ENCODE results near the gene CD160.

The CD160 gene

DNA sequence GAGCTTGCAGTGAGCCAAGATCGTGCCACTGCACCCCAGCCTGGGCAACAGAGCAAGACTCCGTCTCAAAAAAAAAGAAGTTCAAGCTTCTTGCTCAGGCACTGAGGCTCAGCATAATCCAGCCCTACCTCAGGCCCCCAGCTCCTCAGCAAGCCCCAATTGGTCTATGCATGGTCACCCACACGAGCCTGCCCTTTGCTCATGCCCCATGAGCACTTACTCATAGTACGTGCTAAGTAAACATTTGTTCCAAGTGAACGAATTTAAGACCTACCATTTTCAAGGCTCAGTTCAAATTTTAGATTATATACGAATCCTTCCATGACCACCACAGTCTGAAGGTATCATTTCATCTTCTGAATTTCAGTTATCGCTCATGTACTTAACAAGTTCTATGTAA lies 16.5 kb upstream of the CD160 start:
- Histone ChIP-seq H3K4me1 (ENCODE audit: insufficient read depth, poor library complexity, severe bottlenecking) (peaks cover 15% of the 10 kb centered on the region), H3K4me3 (ENCODE audit: severe bottlenecking) (no peak overlapping the region), H3K27ac (ENCODE audit: poor library complexity, severe bottlenecking) (no peak overlapping the region), H3K27me3 (ENCODE audit: insufficient read depth, poor library complexity, severe bottlenecking) (no peaks in the 10 kb centered on the region), H3K36me3 (ENCODE audit: low read depth) (no peaks in the 10 kb centered on the region), H3K9me3 (ENCODE audit: severe bottlenecking) (no peaks in the 10 kb centered on the region)
- TF ChIP-seq, protein P1, sequence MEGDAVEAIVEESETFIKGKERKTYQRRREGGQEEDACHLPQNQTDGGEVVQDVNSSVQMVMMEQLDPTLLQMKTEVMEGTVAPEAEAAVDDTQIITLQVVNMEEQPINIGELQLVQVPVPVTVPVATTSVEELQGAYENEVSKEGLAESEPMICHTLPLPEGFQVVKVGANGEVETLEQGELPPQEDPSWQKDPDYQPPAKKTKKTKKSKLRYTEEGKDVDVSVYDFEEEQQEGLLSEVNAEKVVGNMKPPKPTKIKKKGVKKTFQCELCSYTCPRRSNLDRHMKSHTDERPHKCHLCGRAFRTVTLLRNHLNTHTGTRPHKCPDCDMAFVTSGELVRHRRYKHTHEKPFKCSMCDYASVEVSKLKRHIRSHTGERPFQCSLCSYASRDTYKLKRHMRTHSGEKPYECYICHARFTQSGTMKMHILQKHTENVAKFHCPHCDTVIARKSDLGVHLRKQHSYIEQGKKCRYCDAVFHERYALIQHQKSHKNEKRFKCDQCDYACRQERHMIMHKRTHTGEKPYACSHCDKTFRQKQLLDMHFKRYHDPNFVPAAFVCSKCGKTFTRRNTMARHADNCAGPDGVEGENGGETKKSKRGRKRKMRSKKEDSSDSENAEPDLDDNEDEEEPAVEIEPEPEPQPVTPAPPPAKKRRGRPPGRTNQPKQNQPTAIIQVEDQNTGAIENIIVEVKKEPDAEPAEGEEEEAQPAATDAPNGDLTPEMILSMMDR (IDR thresholded peaks at IDR 0.05; ENCODE audit: poor library complexity, severe bottlenecking), result no peak
- no peak for DNase-seq (ENCODE audit: low spot score)
- no peak for ATAC-seq (ENCODE audit: low read depth)

DNA sequence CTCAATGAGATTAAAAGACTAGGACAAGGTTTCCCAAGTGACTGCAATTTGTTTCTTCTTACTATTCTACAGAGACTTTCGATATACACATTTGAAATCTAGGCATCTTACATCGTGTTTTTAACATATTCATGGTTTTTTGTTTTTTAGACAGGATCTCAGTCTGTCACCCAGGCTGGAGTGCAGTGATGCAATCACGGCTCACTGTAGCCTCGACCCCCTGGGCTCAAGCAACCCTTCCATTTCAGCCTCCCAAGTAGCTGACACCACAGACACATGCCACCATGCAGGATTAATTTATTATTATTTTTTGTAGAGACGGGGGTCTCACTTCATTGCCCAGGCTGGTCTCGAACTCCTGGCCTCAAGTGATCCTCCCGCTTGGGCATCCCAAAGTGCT lies 13.7 kb upstream of the CD160 start:
- no peaks in the 10 kb centered on the region for H3K9me3 ChIP-seq (ENCODE audit: severe bottlenecking)
- DNase-seq (ENCODE audit: low spot score) (no peak), ATAC-seq (ENCODE audit: low read depth) (no peak)
- TF ChIP-seq, protein P1 (IDR thresholded peaks at IDR 0.05; ENCODE audit: poor library complexity, severe bottlenecking), result no peak
- peaks cover 15% of the 10 kb centered on the region for H3K4me1 ChIP-seq (ENCODE audit: insufficient read depth, poor library complexity, severe bottlenecking)
- H3K27me3 ChIP-seq (ENCODE audit: insufficient read depth, poor library complexity, severe bottlenecking), result no peaks in the 10 kb centered on the region
- peak overlapping the region; percentile 74 for H3K27ac ChIP-seq (ENCODE audit: poor library complexity, severe bottlenecking)
- H3K36me3 ChIP-seq (ENCODE audit: low read depth), result no peaks in the 10 kb centered on the region
- no peak overlapping the region for H3K4me3 ChIP-seq (ENCODE audit: severe bottlenecking)

DNA sequence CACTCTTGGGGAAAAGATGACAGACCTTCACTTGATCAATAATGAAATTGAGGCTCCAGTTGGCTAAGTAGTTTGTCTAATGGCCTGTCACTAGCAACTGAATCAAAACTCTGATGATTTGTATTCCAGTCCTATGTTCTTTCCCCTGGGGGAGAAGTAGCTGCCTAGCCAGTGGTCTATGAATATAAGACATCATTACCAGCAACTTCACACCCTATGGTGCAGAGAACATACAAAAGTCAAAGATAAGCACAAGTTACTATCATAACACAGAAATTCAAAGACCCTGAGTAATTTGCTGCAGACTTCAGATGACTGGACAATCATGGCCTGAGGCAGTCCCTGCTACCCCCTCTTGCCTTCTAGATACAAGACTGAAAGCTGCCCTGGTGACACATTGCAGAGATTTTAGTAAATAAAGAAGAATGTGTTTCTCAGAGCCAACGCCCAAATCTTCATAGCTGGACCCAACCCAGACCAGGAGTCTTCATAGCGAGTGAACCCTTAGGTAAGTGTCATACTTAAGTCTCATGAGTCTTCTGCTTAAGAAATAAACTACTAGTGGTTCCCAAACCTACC lies 13.1 kb upstream of the CD160 start:
- DNase-seq (ENCODE audit: low spot score), result peak; percentile 91
- TF ChIP-seq, protein P1 (IDR thresholded peaks at IDR 0.05; ENCODE audit: poor library complexity, severe bottlenecking), result no peak

DNA sequence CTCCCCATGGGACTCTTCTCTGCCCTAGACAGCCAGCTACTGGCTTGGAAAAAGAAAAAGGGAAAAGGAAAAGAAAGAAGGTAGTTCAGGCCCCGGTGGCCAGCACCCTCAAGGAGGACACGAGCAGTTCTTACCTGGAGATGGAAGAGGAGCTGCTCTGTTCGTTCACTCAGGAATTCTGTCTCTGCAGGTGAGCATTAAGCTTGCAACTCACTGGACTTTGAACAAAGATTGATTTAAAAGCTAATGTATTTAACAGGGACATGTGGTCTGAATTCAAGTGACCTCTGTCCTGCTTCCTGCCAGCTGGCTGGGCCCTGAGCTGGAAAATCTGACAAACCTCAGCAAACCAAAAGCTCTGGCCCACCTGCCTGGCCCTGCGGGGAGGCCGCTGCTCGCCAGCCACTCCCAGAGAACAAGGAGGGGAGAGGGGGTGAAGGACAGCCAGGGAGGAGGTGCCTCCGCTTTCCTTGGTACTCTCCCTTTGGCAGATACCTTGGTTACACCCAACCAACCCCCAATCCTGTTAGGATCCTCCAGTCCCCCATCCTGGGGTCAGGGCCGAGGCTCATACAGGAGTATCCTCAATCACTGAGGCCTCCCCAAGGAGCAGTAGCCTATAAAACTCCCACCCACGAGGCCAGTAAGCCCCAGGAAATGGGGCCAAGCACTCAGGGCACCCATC lies 12.0 kb upstream of the CD160 start, which contains the start of gene PDZK1:
PDZK1 (minus strand) TSS at position 186 of the 685 bp plus-strand sequence. CDS start 19,347 bp downstream, outside the sequence.
- no peak for DNase-seq (ENCODE audit: low spot score)
- Histone ChIP-seq H3K4me1 (ENCODE audit: insufficient read depth, poor library complexity, severe bottlenecking) (peaks cover 15% of the 10 kb centered on the region), H3K27me3 (ENCODE audit: insufficient read depth, poor library complexity, severe bottlenecking) (no peaks in the 10 kb centered on the region), H3K36me3 (ENCODE audit: low read depth) (no peaks in the 10 kb centered on the region), H3K9me3 (ENCODE audit: severe bottlenecking) (no peaks in the 10 kb centered on the region), H3K27ac (ENCODE audit: poor library complexity, severe bottlenecking) (peak within 1 kb of the TSS; percentile 74), H3K4me3 (ENCODE audit: severe bottlenecking) (no peak within 1 kb of the TSS)
- ATAC-seq (ENCODE audit: low read depth), result no peak
- TF ChIP-seq, protein P1 (IDR thresholded peaks at IDR 0.05; ENCODE audit: poor library complexity, severe bottlenecking), result no peak

More for the DNA sequence above, 13.1 kb upstream of the CD160 start:
- Histone ChIP-seq H3K36me3 (ENCODE audit: low read depth) (no peaks in the 10 kb centered on the region), H3K27me3 (ENCODE audit: insufficient read depth, poor library complexity, severe bottlenecking) (no peaks in the 10 kb centered on the region), H3K4me1 (ENCODE audit: insufficient read depth, poor library complexity, severe bottlenecking) (peaks cover 15% of the 10 kb centered on the region), H3K4me3 (ENCODE audit: severe bottlenecking) (no peak overlapping the region), H3K27ac (ENCODE audit: poor library complexity, severe bottlenecking) (peak overlapping the region; percentile 74), H3K9me3 (ENCODE audit: severe bottlenecking) (no peaks in the 10 kb centered on the region)
- peak; percentile 92 for ATAC-seq (ENCODE audit: low read depth)

DNA sequence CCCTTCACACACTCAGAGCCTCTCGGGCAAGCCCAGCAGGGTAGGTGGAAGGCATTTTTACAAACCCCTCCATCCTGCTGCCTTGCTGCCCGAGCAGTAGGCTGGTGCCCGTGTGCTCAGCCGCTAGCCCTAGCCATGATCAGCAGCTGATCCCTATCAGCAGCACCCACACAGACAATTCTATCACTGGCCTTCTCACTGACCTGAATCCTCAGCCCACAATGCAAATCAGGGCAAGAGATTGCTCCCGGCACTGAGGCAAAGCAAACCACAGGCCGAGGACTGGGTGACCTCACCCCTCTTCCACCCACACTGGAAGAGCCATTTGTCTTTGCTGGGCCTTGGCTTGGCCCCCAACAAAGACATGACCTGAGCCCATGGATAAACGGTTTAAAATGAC lies 11.2 kb upstream of the CD160 start:
- H3K4me3 ChIP-seq (ENCODE audit: severe bottlenecking), result no peak overlapping the region
- no peaks in the 10 kb centered on the region for H3K36me3 ChIP-seq (ENCODE audit: low read depth)
- peaks cover 15% of the 10 kb centered on the region for H3K4me1 ChIP-seq (ENCODE audit: insufficient read depth, poor library complexity, severe bottlenecking)
- H3K27ac ChIP-seq (ENCODE audit: poor library complexity, severe bottlenecking), result no peak overlapping the region
- no peak for ATAC-seq (ENCODE audit: low read depth)
- H3K27me3 ChIP-seq (ENCODE audit: insufficient read depth, poor library complexity, severe bottlenecking), result no peaks in the 10 kb centered on the region
- DNase-seq (ENCODE audit: low spot score), result no peak
- TF ChIP-seq, protein P1 (IDR thresholded peaks at IDR 0.05; ENCODE audit: poor library complexity, severe bottlenecking), result no peak
- no peaks in the 10 kb centered on the region for H3K9me3 ChIP-seq (ENCODE audit: severe bottlenecking)

All from RWPE2 (cell line).